KG1 (cell line): ENCODE measurements around the gene SPIN4.
"Not testable (repeated sequence)": the region's sequence is repeated elsewhere in the genome, so short reads cannot be mapped to it uniquely, and the experiment has no call there.

ENCODE experiments used
- DNase-seq: peaks from one replicate; lab custom pipeline; 2025; lab: John Stamatoyannopoulos, UW

Gene SPIN4

GRCh38 chrX:63350941-63351616 lies at the start of gene SPIN4:
TSS of gene SPIN4 (minus strand) at chrX:63351332. CDS start at chrX:63350819, 513 bp downstream.
- DNase-seq: peak; percentile 46

DNA sequence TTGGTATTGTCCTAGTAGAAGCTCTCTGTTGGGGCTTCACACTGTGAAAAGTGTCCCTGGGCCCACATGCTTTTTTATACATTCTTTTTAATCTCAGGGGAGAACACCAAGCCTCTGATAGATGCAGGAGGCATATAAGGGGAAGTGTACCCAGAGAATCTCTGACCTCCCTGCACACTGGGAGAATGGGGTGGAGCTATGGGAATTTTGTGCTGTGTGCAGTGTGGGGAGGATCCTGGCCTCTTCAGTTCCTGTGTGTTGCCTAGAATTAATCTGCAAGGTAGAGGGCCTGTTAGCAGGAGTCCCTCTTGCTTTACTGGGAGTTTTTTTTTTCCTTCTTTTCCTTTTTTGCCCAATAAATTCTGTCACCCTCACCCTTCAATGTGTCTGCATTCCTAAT lies 49.2 kb upstream of the SPIN4 start:
- DNase-seq: no peak

DNA sequence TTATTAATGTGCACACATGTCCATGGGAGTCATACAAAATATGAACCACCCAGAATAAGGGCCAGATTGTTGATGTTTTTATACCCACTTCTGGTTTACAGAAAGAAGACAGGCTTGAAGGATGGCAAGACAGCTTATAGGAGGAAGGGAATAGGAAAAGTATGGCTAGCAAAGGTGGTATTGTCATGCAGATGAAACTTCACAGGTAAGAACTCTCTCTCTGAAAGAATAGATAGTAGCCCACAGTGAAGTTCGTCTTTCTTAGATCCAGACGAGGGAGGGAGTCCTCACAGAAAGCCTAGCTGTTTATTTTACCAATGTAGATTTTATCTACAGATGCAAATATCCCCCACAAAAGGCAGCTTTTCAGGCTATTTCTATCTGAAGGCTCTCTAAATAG lies 43.7 kb upstream of the SPIN4 start:
- no peak for DNase-seq

DNA sequence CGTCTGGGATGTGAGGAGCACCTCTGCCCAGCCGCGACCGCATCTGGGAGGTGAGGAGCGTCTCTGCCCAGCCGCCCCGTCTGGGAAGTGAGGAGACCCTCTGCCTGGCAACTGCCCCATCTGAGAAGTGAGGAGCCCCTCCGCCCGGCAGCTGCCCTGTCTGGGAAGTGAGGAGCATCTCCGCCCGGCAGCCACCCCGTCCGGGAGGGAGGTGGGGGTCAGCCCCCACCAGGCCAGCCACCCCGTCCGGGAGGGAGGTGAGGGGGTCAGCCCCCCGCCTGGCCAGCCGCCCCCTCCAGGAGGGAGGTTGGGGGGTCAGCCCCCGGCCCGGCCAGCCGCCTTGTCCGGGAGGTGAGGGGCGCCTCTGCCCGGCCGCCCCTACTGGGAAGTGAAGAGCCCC lies 42.0 kb upstream of the SPIN4 start:
- not testable (repeated sequence) for DNase-seq

DNA sequence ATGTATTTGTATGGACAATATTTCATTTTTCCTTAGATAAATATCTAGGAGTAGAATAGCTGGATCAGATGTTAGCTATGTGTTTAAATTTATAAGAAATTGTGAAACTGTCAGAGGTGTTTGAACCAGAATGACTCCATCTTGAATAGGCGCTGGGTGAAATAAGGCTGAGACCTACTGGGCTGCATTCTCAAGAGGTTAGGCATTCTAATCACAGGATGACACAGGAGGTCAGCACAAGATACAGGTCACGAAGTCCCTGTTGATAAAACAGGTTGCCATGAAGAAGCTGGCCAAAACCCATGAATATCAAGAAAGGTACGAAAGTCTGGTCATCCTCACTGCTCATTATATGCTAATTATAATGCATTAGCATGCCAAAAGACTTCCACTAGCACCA lies 36.3 kb upstream of the SPIN4 start:
- no peak for DNase-seq

- not testable (repeated sequence) for DNase-seq
Measured at GRCh38 chrX:63384263-63384662, 33.1 kb upstream of the SPIN4 start.

GRCh38 chrX:63373012-63373411 lies 21.9 kb upstream of the SPIN4 start:
- DNase-seq: not testable (repeated sequence)

GRCh38 chrX:63367699-63368098 lies 16.6 kb upstream of the SPIN4 start:
- DNase-seq: not testable (repeated sequence)

DNA sequence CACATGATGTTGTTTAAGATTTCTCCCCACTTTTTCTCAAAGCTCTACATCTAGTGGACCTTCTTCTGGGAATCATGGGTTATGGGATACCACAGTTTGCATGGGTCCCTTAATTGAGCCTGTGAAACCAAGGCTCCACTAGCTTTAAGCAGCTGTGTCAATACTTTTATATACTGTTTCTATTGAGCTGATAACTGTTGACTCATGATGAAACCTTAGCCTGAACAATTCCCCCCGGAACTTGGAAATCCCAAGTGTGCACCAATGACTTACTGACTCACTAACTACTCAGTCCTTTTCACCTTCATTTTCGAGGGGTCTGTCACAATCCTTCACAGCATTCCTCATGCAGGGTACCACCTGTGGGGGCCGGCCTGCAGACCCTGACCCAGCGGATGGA lies 12.7 kb upstream of the SPIN4 start:
- no peak for DNase-seq

GRCh38 chrX:63361494-63361893 lies 10.4 kb upstream of the SPIN4 start:
- DNase-seq: no peak

DNA sequence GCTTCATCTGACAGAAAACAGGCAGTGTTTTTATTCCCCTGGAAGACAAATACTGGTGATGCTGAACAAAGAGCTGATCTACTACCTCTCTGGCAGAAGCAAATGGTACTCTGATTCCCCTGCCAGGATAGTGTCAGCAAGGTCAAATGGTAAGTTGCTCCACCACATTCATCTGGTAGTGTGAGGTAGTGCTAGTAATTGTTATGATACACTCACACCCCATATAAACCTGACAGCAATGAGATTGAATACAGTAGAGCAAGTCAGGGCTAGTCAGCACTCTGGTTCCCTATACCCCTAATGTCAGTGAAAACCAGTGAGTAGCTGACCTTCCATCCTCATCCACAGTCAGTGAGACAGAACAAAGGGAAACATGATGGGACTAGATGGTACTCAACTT lies 3.4 kb upstream of the SPIN4 start:
- DNase-seq: no peak

- DNase-seq: peak; percentile 13
Measured at GRCh38 chrX:63350465-63350877, 661 bp downstream of the SPIN4 start.

DNA sequence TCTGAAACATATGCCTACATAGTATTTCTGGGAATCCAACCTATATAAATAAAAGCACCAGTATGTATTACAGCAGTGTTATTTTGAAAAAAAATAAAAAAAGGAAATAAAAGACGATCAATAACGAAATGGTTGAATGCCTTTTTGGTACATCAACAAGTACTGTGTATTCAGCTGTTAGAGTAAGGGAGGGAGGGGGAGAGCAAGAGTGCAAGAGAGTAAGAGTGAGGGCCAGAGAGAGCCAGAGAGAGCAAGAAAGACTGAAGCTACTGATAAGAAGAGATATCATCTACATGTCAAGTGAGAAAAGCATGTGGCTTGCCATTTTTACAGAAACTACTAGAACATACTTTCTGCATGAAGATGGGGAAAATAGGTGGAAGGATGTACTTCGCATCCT lies 1.8 kb downstream of the SPIN4 start:
- DNase-seq: no peak

- DNase-seq: no peak
Measured at GRCh38 chrX:63330681-63331080, 20.5 kb downstream of the SPIN4 start.

GRCh38 chrX:63327788-63328187 lies 23.3 kb downstream of the SPIN4 start:
- DNase-seq: no peak

GRCh38 chrX:63299596-63299995 lies 51.5 kb downstream of the SPIN4 start:
- DNase-seq: no peak
